Activated CD4-positive, CD25-positive, alpha-beta regulatory T cell treated with anti-CD3 and anti-CD28 coated beads, Interleukin-2, amount 50 U/mL, for 72 hours (primary cell): ENCODE measurements around the gene GRIN2A.

Source experiments
- DNase-seq: peaks from one replicate; pipeline ENCODE4 v3.0.0; 2021

GRIN2A gene

GRCh38 chr16:10128397-10129258 lies 53.6 kb downstream of the GRIN2A start:
- DNase-seq, result no peak

- no peak for DNase-seq
Observed at GRCh38 chr16:10126686-10127085, 55.5 kb downstream of the GRIN2A start.

GRCh38 chr16:10123141-10123540 lies 59.1 kb downstream of the GRIN2A start:
- no peak for DNase-seq

GRCh38 chr16:10122546-10122945 lies 59.7 kb downstream of the GRIN2A start:
- no peak for DNase-seq

GRCh38 chr16:10121897-10122425 lies 60.3 kb downstream of the GRIN2A start:
- no peak for DNase-seq

GRCh38 chr16:10121491-10121890 lies 60.7 kb downstream of the GRIN2A start:
- no peak for DNase-seq

- DNase-seq, result no peak
Observed at GRCh38 chr16:10120953-10121352, 61.3 kb downstream of the GRIN2A start.

- DNase-seq, result no peak
Observed at GRCh38 chr16:10114409-10114808, 67.8 kb downstream of the GRIN2A start.

GRCh38 chr16:10113248-10113647 lies 69.0 kb downstream of the GRIN2A start:
- no peak for DNase-seq

- no peak for DNase-seq
Observed at GRCh38 chr16:10112021-10112420, 70.2 kb downstream of the GRIN2A start.

- no peak for DNase-seq
Observed at GRCh38 chr16:10111156-10111761, 71.0 kb downstream of the GRIN2A start.

GRCh38 chr16:10110552-10110951 lies 71.7 kb downstream of the GRIN2A start:
- no peak for DNase-seq

GRCh38 chr16:10107081-10107480 lies 75.1 kb downstream of the GRIN2A start:
- DNase-seq, result no peak

GRCh38 chr16:10103700-10104099 lies 78.5 kb downstream of the GRIN2A start:
- no peak for DNase-seq

GRCh38 chr16:10103118-10103517 lies 79.1 kb downstream of the GRIN2A start:
- no peak for DNase-seq

- DNase-seq, result no peak
Observed at GRCh38 chr16:10100829-10101228, 81.4 kb downstream of the GRIN2A start.

GRCh38 chr16:10098991-10099390 lies 83.2 kb downstream of the GRIN2A start:
- no peak for DNase-seq

GRCh38 chr16:10097271-10097670 lies 85.0 kb downstream of the GRIN2A start:
- no peak for DNase-seq

GRCh38 chr16:10093576-10093975 lies 88.7 kb downstream of the GRIN2A start:
- DNase-seq, result no peak

GRCh38 chr16:10090816-10091215 lies 91.4 kb downstream of the GRIN2A start:
- DNase-seq, result no peak

GRCh38 chr16:10088380-10088793 lies 93.8 kb downstream of the GRIN2A start:
- no peak for DNase-seq

- no peak for DNase-seq
Observed at GRCh38 chr16:10087151-10087550, 95.1 kb downstream of the GRIN2A start.

- DNase-seq, result no peak
Observed at GRCh38 chr16:10086620-10087019, 95.6 kb downstream of the GRIN2A start.

- no peak for DNase-seq
Observed at GRCh38 chr16:10085078-10085798, 97.0 kb downstream of the GRIN2A start.
